ENCODE results near the gene SORCS2. TPM values are rescaled to one million over a fixed set of nuclear protein-coding genes. Genes with fewer than 3 reads are reported as not detected.

Gene SORCS2
- total RNA-seq, 1 donor from 2014 or later, result 3.1 TPM

- H3K9ac ChIP-seq (ENCODE audit: low read depth in 1 of 3, low read length in 3 of 3), result no peak overlapping the region
- H3K27me3 ChIP-seq (ENCODE audit: control insufficient read depth in 3 of 3, insufficient read depth in 3 of 3, low read length in 3 of 3), result peaks cover 14 to 45% (median 31%) of the 10 kb centered on the region in 3 donors
- no peaks in the 10 kb centered on the region for H3K36me3 ChIP-seq (ENCODE audit: control insufficient read depth in 3 of 3, insufficient read depth in 3 of 3, low read length in 3 of 3)
- peaks cover 0 to 4% (median 0%) of the 10 kb centered on the region in 3 donors for H3K9me3 ChIP-seq (ENCODE audit: control insufficient read depth in 3 of 3, low read length in 3 of 3)
- H3K4me3 ChIP-seq (ENCODE audit: low read length in 3 of 3), result no peak overlapping the region
- H3K27ac ChIP-seq (ENCODE audit: low read depth, low read length), result no peak overlapping the region
- peaks cover 0 to 24% (median 5%) of the 10 kb centered on the region in 3 donors for H3K4me1 ChIP-seq (ENCODE audit: control insufficient read depth in 3 of 3, insufficient read depth in 3 of 3, low read length in 3 of 3)
These were observed 439.1 kb downstream of the SORCS2 start for GRCh38 chr4:7631288-7632014.

GRCh38 chr4:7632341-7632740 lies 440.0 kb downstream of the SORCS2 start:
- H3K27ac ChIP-seq (ENCODE audit: low read depth, low read length), result no peak overlapping the region
- peaks cover 0 to 24% (median 5%) of the 10 kb centered on the region in 3 donors for H3K4me1 ChIP-seq (ENCODE audit: control insufficient read depth in 3 of 3, insufficient read depth in 3 of 3, low read length in 3 of 3)
- H3K27me3 ChIP-seq (ENCODE audit: control insufficient read depth in 3 of 3, insufficient read depth in 3 of 3, low read length in 3 of 3), result peaks cover 17 to 46% (median 35%) of the 10 kb centered on the region in 3 donors
- H3K36me3 ChIP-seq (ENCODE audit: control insufficient read depth in 3 of 3, insufficient read depth in 3 of 3, low read length in 3 of 3), result no peaks in the 10 kb centered on the region
- H3K4me3 ChIP-seq (ENCODE audit: low read length in 3 of 3), result no peak overlapping the region
- peaks cover 0 to 4% (median 0%) of the 10 kb centered on the region in 3 donors for H3K9me3 ChIP-seq (ENCODE audit: control insufficient read depth in 3 of 3, low read length in 3 of 3)
- H3K9ac ChIP-seq (ENCODE audit: low read depth in 1 of 3, low read length in 3 of 3), result no peak overlapping the region

- Histone ChIP-seq H3K36me3 (ENCODE audit: control insufficient read depth in 3 of 3, insufficient read depth in 3 of 3, low read length in 3 of 3) (no peaks in the 10 kb centered on the region), H3K27ac (ENCODE audit: low read depth, low read length) (no peak overlapping the region), H3K4me3 (ENCODE audit: low read length in 3 of 3) (no peak overlapping the region), H3K9ac (ENCODE audit: low read depth in 1 of 3, low read length in 3 of 3) (no peak overlapping the region), H3K4me1 (ENCODE audit: control insufficient read depth in 3 of 3, insufficient read depth in 3 of 3, low read length in 3 of 3) (peaks cover 0 to 24% (median 5%) of the 10 kb centered on the region in 3 donors), H3K27me3 (ENCODE audit: control insufficient read depth in 3 of 3, insufficient read depth in 3 of 3, low read length in 3 of 3) (peaks cover 17 to 45% (median 41%) of the 10 kb centered on the region in 3 donors), H3K9me3 (ENCODE audit: control insufficient read depth in 3 of 3, low read length in 3 of 3) (peaks cover 0 to 4% (median 0%) of the 10 kb centered on the region in 3 donors)
These were observed 440.6 kb downstream of the SORCS2 start for GRCh38 chr4:7632971-7633370.

DNA sequence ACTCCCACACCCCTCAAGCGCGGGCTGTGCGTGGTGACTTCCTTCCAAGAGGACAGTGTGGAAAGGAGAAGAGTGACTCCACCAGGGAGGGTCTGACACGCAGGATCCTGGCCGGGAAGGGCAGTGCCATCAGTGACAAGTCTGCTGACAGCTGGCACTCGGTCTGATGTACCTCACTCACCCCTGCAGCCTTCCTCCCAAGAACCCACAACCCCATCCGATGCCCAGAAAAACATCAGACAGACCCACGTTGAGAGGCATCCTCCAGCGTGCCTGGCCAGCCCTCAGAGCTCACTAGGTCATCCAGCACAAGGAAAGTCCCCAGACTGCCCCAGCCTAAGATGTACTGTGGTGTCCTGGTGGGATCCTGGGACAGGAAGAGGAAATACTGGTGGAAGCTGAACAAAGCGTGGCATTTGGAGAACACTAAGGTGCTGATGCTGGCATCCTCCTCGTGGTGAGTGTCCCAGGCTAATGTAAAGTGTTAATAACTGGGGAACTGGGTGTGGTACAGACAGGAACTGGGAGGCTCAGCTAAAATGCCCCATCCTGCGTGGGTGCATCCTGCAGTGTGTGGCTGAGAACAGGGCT lies 442.4 kb downstream of the SORCS2 start:
- peaks cover 17 to 44% (median 41%) of the 10 kb centered on the region in 3 donors for H3K27me3 ChIP-seq (ENCODE audit: control insufficient read depth in 3 of 3, insufficient read depth in 3 of 3, low read length in 3 of 3)
- no peak overlapping the region for H3K9ac ChIP-seq (ENCODE audit: low read depth in 1 of 3, low read length in 3 of 3)
- H3K4me1 ChIP-seq (ENCODE audit: control insufficient read depth in 3 of 3, insufficient read depth in 3 of 3, low read length in 3 of 3), result peaks cover 0 to 24% (median 5%) of the 10 kb centered on the region in 3 donors
- H3K36me3 ChIP-seq (ENCODE audit: control insufficient read depth in 3 of 3, insufficient read depth in 3 of 3, low read length in 3 of 3), result peaks cover 0 to 2% (median 0%) of the 10 kb centered on the region in 3 donors
- H3K4me3 ChIP-seq (ENCODE audit: low read length in 3 of 3), result no peak overlapping the region
- peaks cover 0 to 2% (median 0%) of the 10 kb centered on the region in 3 donors for H3K9me3 ChIP-seq (ENCODE audit: control insufficient read depth in 3 of 3, low read length in 3 of 3)
- H3K27ac ChIP-seq (ENCODE audit: low read depth, low read length), result no peak overlapping the region

GRCh38 chr4:7635445-7636239 lies 443.3 kb downstream of the SORCS2 start:
- Histone ChIP-seq H3K36me3 (ENCODE audit: control insufficient read depth in 3 of 3, insufficient read depth in 3 of 3, low read length in 3 of 3) (peaks cover 0 to 2% (median 0%) of the 10 kb centered on the region in 3 donors), H3K4me3 (ENCODE audit: low read length in 3 of 3) (no peak overlapping the region), H3K9me3 (ENCODE audit: control insufficient read depth in 3 of 3, low read length in 3 of 3) (no peaks in the 10 kb centered on the region), H3K27ac (ENCODE audit: low read depth, low read length) (no peak overlapping the region), H3K4me1 (ENCODE audit: control insufficient read depth in 3 of 3, insufficient read depth in 3 of 3, low read length in 3 of 3) (peaks cover 0 to 20% (median 5%) of the 10 kb centered on the region in 3 donors), H3K27me3 (ENCODE audit: control insufficient read depth in 3 of 3, insufficient read depth in 3 of 3, low read length in 3 of 3) (peaks cover 17 to 44% (median 41%) of the 10 kb centered on the region in 3 donors), H3K9ac (ENCODE audit: low read depth in 1 of 3, low read length in 3 of 3) (no peak overlapping the region)

- H3K36me3 ChIP-seq (ENCODE audit: control insufficient read depth in 3 of 3, insufficient read depth in 3 of 3, low read length in 3 of 3), result peaks cover 0 to 2% (median 0%) of the 10 kb centered on the region in 3 donors
- peaks cover 17 to 43% (median 38%) of the 10 kb centered on the region in 3 donors for H3K27me3 ChIP-seq (ENCODE audit: control insufficient read depth in 3 of 3, insufficient read depth in 3 of 3, low read length in 3 of 3)
- no peak overlapping the region for H3K27ac ChIP-seq (ENCODE audit: low read depth, low read length)
- H3K9me3 ChIP-seq (ENCODE audit: control insufficient read depth in 3 of 3, low read length in 3 of 3), result no peaks in the 10 kb centered on the region
- peaks cover 0 to 15% (median 5%) of the 10 kb centered on the region in 3 donors for H3K4me1 ChIP-seq (ENCODE audit: control insufficient read depth in 3 of 3, insufficient read depth in 3 of 3, low read length in 3 of 3)
- H3K4me3 ChIP-seq (ENCODE audit: low read length in 3 of 3), result no peak overlapping the region
- no peak overlapping the region for H3K9ac ChIP-seq (ENCODE audit: low read depth in 1 of 3, low read length in 3 of 3)
These were observed 443.8 kb downstream of the SORCS2 start for GRCh38 chr4:7636240-7636508.

- H3K9me3 ChIP-seq (ENCODE audit: control insufficient read depth in 3 of 3, low read length in 3 of 3), result no peaks in the 10 kb centered on the region
- H3K27me3 ChIP-seq (ENCODE audit: control insufficient read depth in 3 of 3, insufficient read depth in 3 of 3, low read length in 3 of 3), result peaks cover 12 to 35% (median 33%) of the 10 kb centered on the region in 3 donors
- no peak overlapping the region for H3K9ac ChIP-seq (ENCODE audit: low read depth in 1 of 3, low read length in 3 of 3)
- H3K4me1 ChIP-seq (ENCODE audit: control insufficient read depth in 3 of 3, insufficient read depth in 3 of 3, low read length in 3 of 3), result peaks cover 0 to 8% (median 0%) of the 10 kb centered on the region in 3 donors
- no peak overlapping the region for H3K27ac ChIP-seq (ENCODE audit: low read depth, low read length)
- peaks cover 0 to 2% (median 0%) of the 10 kb centered on the region in 3 donors for H3K36me3 ChIP-seq (ENCODE audit: control insufficient read depth in 3 of 3, insufficient read depth in 3 of 3, low read length in 3 of 3)
- no peak overlapping the region for H3K4me3 ChIP-seq (ENCODE audit: low read length in 3 of 3)
These were observed 444.8 kb downstream of the SORCS2 start for GRCh38 chr4:7637139-7637538.

DNA sequence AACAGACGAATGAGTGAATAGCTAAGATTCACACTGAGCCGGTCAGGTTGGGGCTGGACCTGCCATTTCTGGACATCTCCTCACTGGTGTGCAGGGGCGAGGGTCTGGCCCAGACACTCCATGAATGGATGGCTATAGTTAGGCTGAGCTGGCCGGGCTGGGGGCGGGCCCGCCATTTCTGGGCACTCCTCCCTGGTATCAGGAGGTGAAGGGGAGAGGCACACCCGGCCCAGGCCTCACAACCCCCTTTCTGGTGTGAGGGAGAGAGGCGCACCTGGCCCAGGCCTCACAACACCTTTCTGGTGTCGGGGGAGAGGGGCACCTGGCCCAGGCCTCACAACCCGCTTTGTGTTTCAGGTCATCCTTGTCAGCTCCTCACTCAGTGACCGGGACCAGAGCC lies 445.6 kb downstream of the SORCS2 start:
- Histone ChIP-seq H3K9me3 (ENCODE audit: control insufficient read depth in 3 of 3, low read length in 3 of 3) (peaks cover 0 to 1% (median 0%) of the 10 kb centered on the region in 3 donors), H3K4me1 (ENCODE audit: control insufficient read depth in 3 of 3, insufficient read depth in 3 of 3, low read length in 3 of 3) (peaks cover 0 to 3% (median 0%) of the 10 kb centered on the region in 3 donors), H3K9ac (ENCODE audit: low read depth in 1 of 3, low read length in 3 of 3) (no peak overlapping the region), H3K27me3 (ENCODE audit: control insufficient read depth in 3 of 3, insufficient read depth in 3 of 3, low read length in 3 of 3) (peaks cover 8 to 30% (median 28%) of the 10 kb centered on the region in 3 donors), H3K27ac (ENCODE audit: low read depth, low read length) (no peak overlapping the region), H3K4me3 (ENCODE audit: low read length in 3 of 3) (no peak overlapping the region), H3K36me3 (ENCODE audit: control insufficient read depth in 3 of 3, insufficient read depth in 3 of 3, low read length in 3 of 3) (peaks cover 0 to 2% (median 0%) of the 10 kb centered on the region in 3 donors)

DNA sequence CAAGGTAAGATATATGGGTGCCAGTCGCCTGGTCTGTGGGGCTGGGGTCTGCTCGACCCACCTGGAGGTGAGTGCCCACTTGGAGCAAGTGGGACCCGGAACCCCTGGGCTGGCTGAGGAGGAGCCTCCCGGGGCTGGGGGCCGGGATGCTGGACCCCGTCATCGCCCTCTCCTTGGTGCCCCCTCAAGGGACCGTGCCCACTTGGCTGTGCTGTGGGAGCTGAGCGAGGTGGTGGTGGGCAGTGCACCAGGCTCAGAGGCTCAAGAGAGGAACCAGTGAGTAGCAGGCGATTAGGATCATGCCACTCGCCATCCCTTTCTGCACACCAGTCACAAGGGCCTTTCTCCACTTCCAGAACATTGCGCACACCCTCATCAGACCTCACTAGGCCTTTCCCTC lies 446.2 kb downstream of the SORCS2 start:
- peaks cover 3 to 28% (median 23%) of the 10 kb centered on the region in 3 donors for H3K27me3 ChIP-seq (ENCODE audit: control insufficient read depth in 3 of 3, insufficient read depth in 3 of 3, low read length in 3 of 3)
- H3K9ac ChIP-seq (ENCODE audit: low read depth in 1 of 3, low read length in 3 of 3), result no peak overlapping the region
- peaks cover 0 to 3% (median 0%) of the 10 kb centered on the region in 3 donors for H3K4me1 ChIP-seq (ENCODE audit: control insufficient read depth in 3 of 3, insufficient read depth in 3 of 3, low read length in 3 of 3)

More for the DNA sequence above, 446.2 kb downstream of the SORCS2 start:
- Histone ChIP-seq H3K9me3 (ENCODE audit: control insufficient read depth in 3 of 3, low read length in 3 of 3) (peaks cover 0 to 3% (median 0%) of the 10 kb centered on the region in 3 donors), H3K36me3 (ENCODE audit: control insufficient read depth in 3 of 3, insufficient read depth in 3 of 3, low read length in 3 of 3) (peaks cover 0 to 2% (median 0%) of the 10 kb centered on the region in 3 donors), H3K27ac (ENCODE audit: low read depth, low read length) (no peak overlapping the region), H3K4me3 (ENCODE audit: low read length in 3 of 3) (no peak overlapping the region)

All from skeletal muscle tissue (tissue), 4 donors.